GM23338 (cell line): ENCODE results near the gene CLIP1. TPM values are rescaled to one million over a fixed set of nuclear protein-coding genes. Genes with fewer than 3 reads are reported as not detected.

ENCODE experiments used
- ATAC-seq: fragments of 200-7000 bp; cut with Tn5 transposase; 3 replicates; pipeline ENCODE4 v1.9.1; 2020
- DNase-seq: peaks from one replicate; pipeline ENCODE4 v3.0.0-alpha.2; 2015; ENCODE audit warnings: low spot score
- H2AFZ ChIP-seq: fragments of 200-600 bp; sonication (generic); 2 replicates; pipeline ENCODE4 v1.8.0; 2016; ENCODE audit warnings: antibody characterized with exemption, mild to moderate bottlenecking, moderate library complexity
- H3F3A ChIP-seq: fragments of 200-600 bp; sonication (generic); replicated peaks from 2 replicates; pipeline ENCODE4 v1.8.0; 2017; ENCODE audit warnings: antibody characterized with exemption, mixed run types, low read depth
- H3K27ac ChIP-seq: fragments of 200-600 bp; sonication (generic); 2 replicates; pipeline ENCODE4 v1.6.1; 2016; ENCODE audit warnings: low read depth
- H3K27me3 ChIP-seq: fragments of 200-600 bp; sonication (generic); 2 replicates; pipeline ENCODE4 v1.8.0; 2016; ENCODE audit warnings: mild to moderate bottlenecking, mixed run types, moderate library complexity; ENCODE audit not compliant: insufficient read depth
- H3K36me3 ChIP-seq: fragments of 200-600 bp; sonication (generic); 2 replicates; pipeline ENCODE4 v1.8.0; 2016; ENCODE audit warnings: mild to moderate bottlenecking; ENCODE audit not compliant: insufficient read depth
- H3K4me1 ChIP-seq: fragments of 200-600 bp; sonication (generic); 2 replicates; pipeline ENCODE4 v1.8.0; 2016; ENCODE audit warnings: mild to moderate bottlenecking, moderate library complexity; ENCODE audit not compliant: insufficient read depth
- H3K4me2 ChIP-seq: fragments of 200-600 bp; sonication (generic); 2 replicates; pipeline ENCODE4 v1.7.1; 2017; ENCODE audit warnings: mixed run types
- H3K4me3 ChIP-seq: fragments of 200-600 bp; sonication (generic); 2 replicates; pipeline ENCODE4 v1.6.1; 2016; ENCODE audit warnings: mixed run types
- H3K79me2 ChIP-seq: fragments of 200-600 bp; sonication (generic); replicated peaks from 2 replicates; pipeline ENCODE4 v1.8.0; 2017; ENCODE audit warnings: mild to moderate bottlenecking; ENCODE audit not compliant: insufficient read depth
- H3K9me2 ChIP-seq: fragments of 200-600 bp; sonication (generic); 2 replicates; pipeline ENCODE4 v1.8.0; 2017; ENCODE audit not compliant: insufficient read depth
- H4K20me1 ChIP-seq: fragments of 200-600 bp; sonication (generic); replicated peaks from 2 replicates; pipeline ENCODE4 v1.8.0; 2017; ENCODE audit warnings: mild to moderate bottlenecking; ENCODE audit not compliant: insufficient read depth
- H3K27ac Mint-ChIP-seq: 2 replicates; pipeline ENCODE4 v1.8.0; 2020; ENCODE audit warnings: inconsistent platforms, mild to moderate bottlenecking, moderate library complexity, mixed read lengths
- H3K27me3 Mint-ChIP-seq: 3 replicates; pipeline ENCODE4 v1.8.0; 2022; ENCODE audit warnings: low read depth, mild to moderate bottlenecking, moderate library complexity, mixed read lengths, inconsistent platforms; ENCODE audit not compliant: insufficient read depth, poor library complexity
- H3K36me3 Mint-ChIP-seq: 3 replicates; pipeline ENCODE4 v1.8.0; 2021; ENCODE audit warnings: low read depth, mild to moderate bottlenecking, inconsistent platforms, moderate library complexity, mixed read lengths
- H3K4me1 Mint-ChIP-seq: 3 replicates; pipeline ENCODE4 v1.8.0; 2020; ENCODE audit warnings: mild to moderate bottlenecking, inconsistent platforms, mixed read lengths
- H3K4me3 Mint-ChIP-seq: 3 replicates; pipeline ENCODE4 v1.8.0; 2021; ENCODE audit warnings: moderate library complexity, mild to moderate bottlenecking, inconsistent platforms, mixed read lengths
- H3K9me3 Mint-ChIP-seq: 3 replicates; pipeline ENCODE4 v1.8.0; 2020; ENCODE audit warnings: moderate library complexity, mild to moderate bottlenecking, inconsistent platforms, mixed read lengths
- CREB1 ChIP-seq: fragments of 250-450 bp; sonication (Bioruptor Pico); IDR thresholded peaks from 2 replicates; pipeline ENCODE4 v1.5.0; 2020; ENCODE audit warnings: low read depth, mild to moderate bottlenecking, moderate library complexity
- EZH2 ChIP-seq: fragments of 200-600 bp; sonication (generic); IDR thresholded peaks from one replicate; pipeline ENCODE4 v1.8.0; 2017; ENCODE audit warnings: antibody characterized with exemption, mild to moderate bottlenecking, low read depth; ENCODE audit not compliant: unreplicated experiment
- POLR2AphosphoS5 ChIP-seq: IDR thresholded peaks from 2 replicates; pipeline ENCODE4 v1.6.1; 2016; ENCODE audit warnings: antibody characterized with exemption, low read depth
- STAT1 ChIP-seq: IDR thresholded peaks from one replicate; pipeline ENCODE4 v1.6.1; 2016; ENCODE audit warnings: antibody characterized with exemption; ENCODE audit not compliant: unreplicated experiment
- ZNF114 ChIP-seq: fragments of 250-450 bp; sonication (Bioruptor Pico); IDR thresholded peaks from 2 replicates; pipeline ENCODE4 v1.5.0; 2020; ENCODE audit warnings: mild to moderate bottlenecking, moderate library complexity
- polyA plus RNA-seq: library from polyadenylated mRNA; unstranded; fragments of >200 nt; fragmentation: Nextera tagmentation; extraction: Ambion mirVana; gene quantifications from 2 replicates; pipeline ENCODE4 v1.2.1, GENCODE V29; 2016
- total RNA-seq: library from RNA; depleted of rRNA; stranded (reverse); fragments of >200 nt; shearing (Covaris generic); gene quantifications from 2 replicates; pipeline ENCODE4 v1.2.3, GENCODE V29; 2014; rRNA removed
- TF ChIP-seq, protein P1 (sequence below): IDR thresholded peaks from one replicate; pipeline ENCODE4 v1.6.1; 2018; ENCODE audit warnings: antibody characterized with exemption; ENCODE audit not compliant: unreplicated experiment
- TF ChIP-seq, protein P2 (sequence below): IDR thresholded peaks from 2 replicates; pipeline ENCODE4 v1.6.1; 2016; ENCODE audit warnings: antibody characterized with exemption

Gene CLIP1
- total and polyA plus RNA-seq, 2 experiments from 2014 or later = 11.5 to 21.1 TPM

DNA sequence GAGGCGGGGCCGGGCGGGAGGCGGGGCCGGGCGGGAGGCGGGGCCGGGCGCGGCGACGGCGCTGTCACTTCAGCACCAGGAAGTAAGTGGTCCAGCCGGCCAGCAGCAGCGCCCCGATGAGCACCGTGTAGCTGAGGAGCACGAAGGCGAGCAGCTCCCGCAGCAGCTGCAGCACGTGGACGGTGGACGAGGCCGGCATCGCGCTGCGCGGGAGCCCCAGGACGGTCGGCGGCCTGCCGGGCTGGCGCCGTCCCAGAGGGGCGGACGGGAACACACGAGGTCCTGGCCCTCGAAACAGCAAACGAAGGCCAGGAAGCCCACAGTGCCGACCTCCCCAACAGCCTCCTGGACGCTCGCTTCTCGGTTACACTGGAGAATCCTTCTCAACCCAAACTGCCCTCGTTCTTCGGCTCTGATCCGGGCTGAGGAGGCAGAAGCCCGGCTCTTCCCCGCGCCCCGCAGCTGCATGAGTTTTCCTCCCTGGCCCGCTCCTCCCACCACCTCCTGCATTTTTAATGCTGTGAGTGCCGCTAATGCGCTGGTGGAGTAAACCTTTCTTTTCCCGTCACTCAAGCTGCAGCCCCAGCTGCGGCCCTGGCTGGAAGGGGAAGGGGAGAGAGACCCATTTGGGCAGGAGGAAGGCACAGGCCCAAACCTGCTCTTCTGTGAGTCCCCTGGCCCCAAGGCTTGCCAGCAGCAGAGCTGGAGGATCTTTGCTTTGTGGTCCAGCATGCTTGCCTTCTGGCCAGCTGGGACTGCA lies 195.9 kb downstream of the CLIP1 start:
- Mint-ChIP-seq H3K9me3 (no peaks in the 10 kb centered on the region), H3K36me3 (peaks cover 31% of the 10 kb centered on the region), H3K27ac (no peak overlapping the region), H3K4me1 (peaks cover 26% of the 10 kb centered on the region), H3K27me3 (peaks cover 8% of the 10 kb centered on the region), H3K4me3 (peak overlapping the region; percentile 63)
- Histone ChIP-seq H3K4me3 (peak overlapping the region; percentile 54), H3K4me1 (peaks cover 17% of the 10 kb centered on the region), H3K79me2 (peaks cover 35% of the 10 kb centered on the region), H3K9me2 (no peaks in the 10 kb centered on the region), H2AFZ (peak overlapping the region; percentile 23; the same call in 1 of the 2 replicates), H4K20me1 (peaks cover 9% of the 10 kb centered on the region; the same call in 1 of the 2 replicates), H3K4me2 (peak overlapping the region; percentile 84), H3F3A (peaks cover 15% of the 10 kb centered on the region), H3K27me3 (no peaks in the 10 kb centered on the region), H3K27ac (no peak overlapping the region), H3K36me3 (peaks cover 11% of the 10 kb centered on the region)
- ATAC-seq (peak; percentile 78), DNase-seq (no peak)
- TF ChIP-seq, protein P1, sequence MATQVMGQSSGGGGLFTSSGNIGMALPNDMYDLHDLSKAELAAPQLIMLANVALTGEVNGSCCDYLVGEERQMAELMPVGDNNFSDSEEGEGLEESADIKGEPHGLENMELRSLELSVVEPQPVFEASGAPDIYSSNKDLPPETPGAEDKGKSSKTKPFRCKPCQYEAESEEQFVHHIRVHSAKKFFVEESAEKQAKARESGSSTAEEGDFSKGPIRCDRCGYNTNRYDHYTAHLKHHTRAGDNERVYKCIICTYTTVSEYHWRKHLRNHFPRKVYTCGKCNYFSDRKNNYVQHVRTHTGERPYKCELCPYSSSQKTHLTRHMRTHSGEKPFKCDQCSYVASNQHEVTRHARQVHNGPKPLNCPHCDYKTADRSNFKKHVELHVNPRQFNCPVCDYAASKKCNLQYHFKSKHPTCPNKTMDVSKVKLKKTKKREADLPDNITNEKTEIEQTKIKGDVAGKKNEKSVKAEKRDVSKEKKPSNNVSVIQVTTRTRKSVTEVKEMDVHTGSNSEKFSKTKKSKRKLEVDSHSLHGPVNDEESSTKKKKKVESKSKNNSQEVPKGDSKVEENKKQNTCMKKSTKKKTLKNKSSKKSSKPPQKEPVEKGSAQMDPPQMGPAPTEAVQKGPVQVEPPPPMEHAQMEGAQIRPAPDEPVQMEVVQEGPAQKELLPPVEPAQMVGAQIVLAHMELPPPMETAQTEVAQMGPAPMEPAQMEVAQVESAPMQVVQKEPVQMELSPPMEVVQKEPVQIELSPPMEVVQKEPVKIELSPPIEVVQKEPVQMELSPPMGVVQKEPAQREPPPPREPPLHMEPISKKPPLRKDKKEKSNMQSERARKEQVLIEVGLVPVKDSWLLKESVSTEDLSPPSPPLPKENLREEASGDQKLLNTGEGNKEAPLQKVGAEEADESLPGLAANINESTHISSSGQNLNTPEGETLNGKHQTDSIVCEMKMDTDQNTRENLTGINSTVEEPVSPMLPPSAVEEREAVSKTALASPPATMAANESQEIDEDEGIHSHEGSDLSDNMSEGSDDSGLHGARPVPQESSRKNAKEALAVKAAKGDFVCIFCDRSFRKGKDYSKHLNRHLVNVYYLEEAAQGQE = peak; percentile 72
- TF ChIP-seq POLR2AphosphoS5 (no peak), ZNF114 (no peak), EZH2 (no peak)

DNA sequence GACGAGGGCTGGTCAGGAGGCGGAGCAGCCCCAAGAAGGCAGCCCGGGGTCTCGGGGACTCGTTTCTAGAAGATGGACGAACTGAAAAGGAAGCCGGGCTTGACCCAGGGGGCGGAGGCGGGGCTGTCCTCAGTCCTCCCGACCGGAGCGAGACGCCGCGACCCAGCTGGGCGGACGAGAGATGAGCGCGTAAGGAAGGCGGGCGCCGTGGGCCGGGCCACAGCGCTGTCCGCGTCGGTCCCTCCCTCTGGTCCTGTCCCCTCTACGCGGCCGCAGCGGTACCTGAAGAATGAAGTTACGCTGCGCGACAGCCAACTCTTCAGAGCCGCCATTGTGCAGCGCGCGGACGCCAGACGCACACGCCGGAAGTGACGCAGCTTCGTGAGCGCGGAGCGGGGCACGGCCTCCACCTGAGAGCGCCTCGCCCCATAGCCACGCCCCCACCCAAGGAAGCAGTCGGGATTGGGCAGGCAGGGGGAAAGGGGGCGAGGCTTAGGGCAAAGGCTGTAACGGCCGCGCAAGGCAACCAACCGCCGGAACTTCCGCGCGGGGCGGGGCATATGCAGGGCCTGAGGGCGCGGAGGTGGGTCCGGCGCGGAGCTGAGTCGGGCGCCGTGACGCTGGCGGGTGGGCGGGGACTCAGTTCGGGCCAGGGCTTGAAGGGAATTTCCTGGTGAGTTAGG lies 196.6 kb downstream of the CLIP1 start, which contains the start of gene DIABLO:
Gene DIABLO, minus strand, starts transcription at position 370 of the 683 bp plus-strand sequence. Its CDS starts 38 bp downstream, at position 332.
- DNase-seq (peak; percentile 99), ATAC-seq (peak; percentile 88)
- Histone ChIP-seq H3K27me3 (no peaks in the 10 kb centered on the region), H3K4me1 (peaks cover 17% of the 10 kb centered on the region), H3K4me3 (peak within 1 kb of the TSS; percentile 99), H3K27ac (peak within 1 kb of the TSS; percentile 95), H2AFZ (peak within 1 kb of the TSS; percentile 78), H4K20me1 (peaks cover 11% of the 10 kb centered on the region; the same call in 1 of the 2 replicates), H3K79me2 (peaks cover 43% of the 10 kb centered on the region), H3K4me2 (peak within 1 kb of the TSS; percentile 91), H3K9me2 (no peaks in the 10 kb centered on the region), H3F3A (peaks cover 15% of the 10 kb centered on the region), H3K36me3 (peaks cover 14% of the 10 kb centered on the region)
- H3K27ac Mint-ChIP-seq = peak within 1 kb of the TSS; percentile 92
- TF ChIP-seq, protein P2, sequence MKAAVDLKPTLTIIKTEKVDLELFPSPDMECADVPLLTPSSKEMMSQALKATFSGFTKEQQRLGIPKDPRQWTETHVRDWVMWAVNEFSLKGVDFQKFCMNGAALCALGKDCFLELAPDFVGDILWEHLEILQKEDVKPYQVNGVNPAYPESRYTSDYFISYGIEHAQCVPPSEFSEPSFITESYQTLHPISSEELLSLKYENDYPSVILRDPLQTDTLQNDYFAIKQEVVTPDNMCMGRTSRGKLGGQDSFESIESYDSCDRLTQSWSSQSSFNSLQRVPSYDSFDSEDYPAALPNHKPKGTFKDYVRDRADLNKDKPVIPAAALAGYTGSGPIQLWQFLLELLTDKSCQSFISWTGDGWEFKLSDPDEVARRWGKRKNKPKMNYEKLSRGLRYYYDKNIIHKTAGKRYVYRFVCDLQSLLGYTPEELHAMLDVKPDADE = 0 out of 2 replicates have a peak, but pooled peaks have one; percentile 65
- TF ChIP-seq EZH2 (no peak), STAT1 (no peak), CREB1 (CRISPR knock-in tag) (peak; percentile 95), POLR2AphosphoS5 (peak; percentile 87)
- H3K4me1 Mint-ChIP-seq = peaks cover 26% of the 10 kb centered on the region
- H3K9me3 Mint-ChIP-seq = no peaks in the 10 kb centered on the region
- H3K27me3 Mint-ChIP-seq = peaks cover 8% of the 10 kb centered on the region
- peak within 1 kb of the TSS; percentile 92 for H3K4me3 Mint-ChIP-seq
- peaks cover 35% of the 10 kb centered on the region for H3K36me3 Mint-ChIP-seq

Other genes with a start within 250 kb of the CLIP1 start
- not detected in 2 replicates for gene IL31, start 248.4 kb downstream of the CLIP1 start, total RNA-seq
- gene IL31, start 248.4 kb downstream of the CLIP1 start, polyA plus RNA-seq = not detected in 2 replicates
- not detected in 2 replicates for gene LRRC43, start 239.5 kb downstream of the CLIP1 start, total RNA-seq
- 0.45 TPM in 1 of 2 replicates, not detected in the other for gene LRRC43, start 239.5 kb downstream of the CLIP1 start, polyA plus RNA-seq
- 0.80 and 0.89 TPM in 2 replicates for gene B3GNT4, start 219.0 kb downstream of the CLIP1 start, total RNA-seq
- 1.8 and 2.4 TPM in 2 replicates for gene B3GNT4, start 219.0 kb downstream of the CLIP1 start, polyA plus RNA-seq
- 71.7 and 72.0 TPM in 2 replicates for gene DIABLO, start 196.6 kb downstream of the CLIP1 start, total RNA-seq
- gene DIABLO, start 196.6 kb downstream of the CLIP1 start, polyA plus RNA-seq = 77.0 and 82.7 TPM in 2 replicates
- 33.4 and 48.0 TPM in 2 replicates for gene VPS33A, start 156.2 kb downstream of the CLIP1 start, total RNA-seq
- 19.5 and 20.6 TPM in 2 replicates for gene VPS33A, start 156.2 kb downstream of the CLIP1 start, polyA plus RNA-seq
- 21.7 and 39.0 TPM in 2 replicates for gene ZCCHC8, start 78.3 kb upstream of the CLIP1 start, total RNA-seq
- 23.9 and 24.8 TPM in 2 replicates for gene ZCCHC8, start 78.3 kb upstream of the CLIP1 start, polyA plus RNA-seq
- gene RSRC2, start 104.3 kb upstream of the CLIP1 start, total RNA-seq = 55.4 and 76.3 TPM in 2 replicates
- gene RSRC2, start 104.3 kb upstream of the CLIP1 start, polyA plus RNA-seq = 161 and 184 TPM in 2 replicates
- 85.2 and 98.0 TPM in 2 replicates for gene KNTC1, start 104.6 kb upstream of the CLIP1 start, total RNA-seq
- gene KNTC1, start 104.6 kb upstream of the CLIP1 start, polyA plus RNA-seq = 47.3 and 55.2 TPM in 2 replicates